Measurements from ENCODE around the gene PKP1. TPM values are rescaled to one million over a fixed set of nuclear protein-coding genes. Genes with fewer than 3 reads are reported as not detected.

Gene PKP1
- total RNA-seq, 1 donor from 2014 or later: 2.2 TPM

DNA sequence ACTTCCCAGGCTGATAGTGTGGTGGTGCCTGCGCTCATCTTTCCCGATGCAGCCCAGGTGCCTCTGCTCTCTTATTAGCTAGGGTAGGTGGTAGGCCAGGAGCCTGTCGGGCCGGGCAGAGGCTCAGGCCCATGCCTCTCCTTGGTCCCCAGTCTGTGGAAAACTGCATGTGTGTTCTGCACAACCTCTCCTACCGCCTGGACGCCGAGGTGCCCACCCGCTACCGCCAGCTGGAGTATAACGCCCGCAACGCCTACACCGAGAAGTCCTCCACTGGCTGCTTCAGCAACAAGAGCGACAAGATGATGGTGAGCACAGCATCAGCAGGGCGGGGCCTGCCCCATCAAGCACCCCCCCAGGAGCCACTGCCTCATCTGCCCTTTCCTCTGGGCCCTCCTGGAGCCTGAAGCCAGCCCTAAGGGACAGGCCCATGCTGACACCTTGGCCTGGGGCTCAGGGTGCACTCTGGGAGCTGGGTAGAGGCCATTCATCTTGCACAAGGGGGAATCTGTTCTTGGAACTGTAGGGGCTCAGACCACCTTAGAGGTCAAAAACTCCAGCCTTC, 38.6 kb downstream of the PKP1 start:
- no peaks in the 10 kb centered on the region for H3K36me3 ChIP-seq
- TF ChIP-seq, protein P1, sequence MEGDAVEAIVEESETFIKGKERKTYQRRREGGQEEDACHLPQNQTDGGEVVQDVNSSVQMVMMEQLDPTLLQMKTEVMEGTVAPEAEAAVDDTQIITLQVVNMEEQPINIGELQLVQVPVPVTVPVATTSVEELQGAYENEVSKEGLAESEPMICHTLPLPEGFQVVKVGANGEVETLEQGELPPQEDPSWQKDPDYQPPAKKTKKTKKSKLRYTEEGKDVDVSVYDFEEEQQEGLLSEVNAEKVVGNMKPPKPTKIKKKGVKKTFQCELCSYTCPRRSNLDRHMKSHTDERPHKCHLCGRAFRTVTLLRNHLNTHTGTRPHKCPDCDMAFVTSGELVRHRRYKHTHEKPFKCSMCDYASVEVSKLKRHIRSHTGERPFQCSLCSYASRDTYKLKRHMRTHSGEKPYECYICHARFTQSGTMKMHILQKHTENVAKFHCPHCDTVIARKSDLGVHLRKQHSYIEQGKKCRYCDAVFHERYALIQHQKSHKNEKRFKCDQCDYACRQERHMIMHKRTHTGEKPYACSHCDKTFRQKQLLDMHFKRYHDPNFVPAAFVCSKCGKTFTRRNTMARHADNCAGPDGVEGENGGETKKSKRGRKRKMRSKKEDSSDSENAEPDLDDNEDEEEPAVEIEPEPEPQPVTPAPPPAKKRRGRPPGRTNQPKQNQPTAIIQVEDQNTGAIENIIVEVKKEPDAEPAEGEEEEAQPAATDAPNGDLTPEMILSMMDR (IDR thresholded peaks at IDR 0.05): no peak
- ATAC-seq (no peak), DNase-seq (peak; percentile 37)
- H3K4me3 ChIP-seq: no peak overlapping the region
- no peaks in the 10 kb centered on the region for H3K4me1 ChIP-seq
- no peaks in the 10 kb centered on the region for H3K9me3 ChIP-seq
- intact Hi-C loops (cut with DNase I): no loop called here
- H3K27ac ChIP-seq: no peak overlapping the region
- H3K27me3 ChIP-seq (ENCODE audit: low read depth): no peaks in the 10 kb centered on the region

DNA sequence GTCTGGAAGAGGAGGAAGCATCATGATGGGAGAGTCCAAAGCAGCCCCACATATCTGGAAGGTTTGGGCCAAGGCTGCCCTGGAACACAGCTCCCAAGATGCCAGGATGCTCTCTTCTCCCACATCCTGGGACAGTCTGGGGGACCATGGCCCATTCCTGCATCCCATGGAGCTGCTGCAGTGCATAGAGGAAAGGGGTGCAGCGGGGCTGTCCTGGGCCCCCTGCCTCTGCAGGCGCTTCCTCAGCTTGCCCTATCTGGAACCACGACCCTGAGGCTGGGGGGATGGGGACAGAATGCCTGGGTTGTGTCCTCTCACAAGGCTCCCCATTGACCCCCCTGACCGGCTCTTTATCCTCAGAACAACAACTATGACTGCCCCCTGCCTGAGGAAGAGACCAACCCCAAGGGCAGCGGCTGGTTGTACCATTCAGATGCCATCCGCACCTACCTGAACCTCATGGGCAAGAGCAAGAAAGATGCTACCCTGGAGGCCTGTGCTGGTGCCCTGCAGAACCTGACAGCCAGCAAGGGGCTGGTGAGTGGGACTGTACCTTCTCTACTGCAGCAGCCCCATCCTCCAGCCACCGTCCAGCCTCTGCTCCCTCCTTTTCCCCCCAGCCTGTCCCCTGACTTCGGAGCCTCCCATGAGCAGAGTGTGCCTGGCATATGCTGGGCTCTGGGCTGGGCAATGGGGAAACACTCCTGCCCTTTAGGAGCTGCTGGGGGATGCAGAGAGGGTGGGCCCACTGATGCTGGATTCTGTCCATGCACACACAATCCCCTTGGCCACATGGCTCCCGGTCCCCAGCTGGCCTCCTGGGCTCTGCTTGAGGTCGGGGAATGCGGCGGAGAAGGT, 39.6 kb downstream of the PKP1 start:
- Histone ChIP-seq H3K4me3 (no peak overlapping the region), H3K4me1 (no peaks in the 10 kb centered on the region), H3K36me3 (no peaks in the 10 kb centered on the region), H3K27me3 (ENCODE audit: low read depth) (no peaks in the 10 kb centered on the region), H3K27ac (no peak overlapping the region), H3K9me3 (no peaks in the 10 kb centered on the region)
- ATAC-seq: no peak
- DNase-seq: peak; percentile 28
- intact Hi-C loops (cut with DNase I): no loop called here
- TF ChIP-seq, protein P1 (IDR thresholded peaks at IDR 0.05): no peak

DNA sequence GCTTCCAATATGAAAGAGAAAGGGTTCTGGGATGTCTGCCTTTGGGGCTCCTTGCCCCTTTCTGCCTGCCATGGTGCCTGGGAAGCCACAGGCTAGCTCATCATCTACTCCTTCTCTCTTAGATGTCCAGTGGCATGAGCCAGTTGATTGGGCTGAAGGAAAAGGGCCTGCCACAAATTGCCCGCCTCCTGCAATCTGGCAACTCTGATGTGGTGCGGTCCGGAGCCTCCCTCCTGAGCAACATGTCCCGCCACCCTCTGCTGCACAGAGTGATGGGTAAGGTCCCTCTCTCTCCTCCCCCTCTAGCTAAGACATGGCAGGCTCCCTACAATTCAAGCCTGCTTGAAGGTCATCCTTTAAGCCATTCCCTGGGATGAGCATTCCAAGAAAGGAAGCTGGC, 41.0 kb downstream of the PKP1 start:
- ATAC-seq (no peak), DNase-seq (peak; percentile 14)
- TF ChIP-seq, protein P1 (IDR thresholded peaks at IDR 0.05): no peak
- Histone ChIP-seq H3K4me1 (peaks cover 1% of the 10 kb centered on the region), H3K27me3 (ENCODE audit: low read depth) (no peaks in the 10 kb centered on the region), H3K27ac (no peak overlapping the region), H3K9me3 (no peaks in the 10 kb centered on the region), H3K36me3 (no peaks in the 10 kb centered on the region), H3K4me3 (no peak overlapping the region)
- intact Hi-C loops (cut with DNase I): no loop called here

DNA sequence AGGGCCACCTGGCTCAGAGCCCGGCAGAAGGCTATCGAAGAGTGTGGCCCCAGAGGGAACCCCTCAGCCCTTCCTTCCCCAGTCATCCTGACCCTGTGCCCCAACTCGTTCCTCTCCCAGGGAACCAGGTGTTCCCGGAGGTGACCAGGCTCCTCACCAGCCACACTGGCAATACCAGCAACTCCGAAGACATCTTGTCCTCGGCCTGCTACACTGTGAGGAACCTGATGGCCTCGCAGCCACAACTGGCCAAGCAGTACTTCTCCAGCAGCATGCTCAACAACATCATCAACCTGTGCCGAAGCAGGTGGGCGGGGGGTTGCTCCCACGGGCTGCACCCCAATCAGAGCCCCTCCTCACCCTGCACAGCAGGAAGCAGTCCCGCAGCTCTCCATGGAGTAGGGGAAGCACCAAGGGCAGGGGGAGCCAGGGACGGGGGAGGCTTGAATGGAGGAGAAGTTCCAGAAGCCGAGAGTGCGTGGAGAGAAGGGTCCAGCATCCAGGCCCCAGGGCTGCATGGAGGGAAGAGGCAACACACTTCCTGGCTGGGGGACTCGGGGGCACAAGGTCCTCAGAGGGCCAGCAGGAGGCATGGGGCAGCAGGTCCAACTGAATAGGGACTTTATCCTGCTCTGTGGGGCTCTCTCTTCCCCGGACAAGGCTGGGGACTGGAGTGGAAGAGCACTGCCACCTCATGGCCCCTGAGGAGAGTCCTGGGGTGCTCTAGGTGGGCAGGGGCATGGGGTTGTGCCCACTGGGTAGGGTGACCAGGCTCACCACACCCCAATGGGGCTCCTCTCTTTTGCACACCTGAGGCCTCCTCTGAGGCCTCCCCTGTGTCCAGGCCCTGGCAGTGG, 41.7 kb downstream of the PKP1 start:
- intact Hi-C loops (cut with DNase I): no loop called here
- Histone ChIP-seq H3K27me3 (ENCODE audit: low read depth) (no peaks in the 10 kb centered on the region), H3K27ac (no peak overlapping the region), H3K36me3 (no peaks in the 10 kb centered on the region), H3K4me1 (peaks cover 8% of the 10 kb centered on the region), H3K4me3 (no peak overlapping the region), H3K9me3 (no peaks in the 10 kb centered on the region)
- TF ChIP-seq, protein P1 (IDR thresholded peaks at IDR 0.05): no peak
- DNase-seq (peak; percentile 22), ATAC-seq (no peak)

DNA sequence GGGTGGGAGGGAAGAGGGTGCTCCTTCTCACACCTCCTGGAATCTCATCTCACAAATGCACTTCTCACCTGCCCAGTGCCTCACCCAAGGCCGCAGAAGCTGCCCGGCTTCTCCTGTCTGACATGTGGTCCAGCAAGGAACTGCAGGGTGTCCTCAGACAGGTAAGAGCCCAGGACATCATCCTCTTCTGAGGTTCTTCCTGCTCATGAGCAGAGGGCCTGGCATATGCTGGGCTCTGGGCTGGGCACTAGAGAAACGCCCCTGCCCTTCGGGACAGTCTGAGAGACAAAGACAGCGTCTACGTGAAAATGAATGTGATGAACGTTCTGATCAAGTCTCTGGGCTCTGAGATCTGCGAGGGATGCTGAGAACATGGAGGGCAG, 42.4 kb downstream of the PKP1 start:
- H3K4me3 ChIP-seq: no peak overlapping the region
- H3K4me1 ChIP-seq: peaks cover 14% of the 10 kb centered on the region
- intact Hi-C loops (cut with DNase I): no loop called here
- peak; percentile 24 for DNase-seq
- no peak overlapping the region for H3K27ac ChIP-seq
- ATAC-seq: no peak
- H3K9me3 ChIP-seq: no peaks in the 10 kb centered on the region
- H3K27me3 ChIP-seq (ENCODE audit: low read depth): no peaks in the 10 kb centered on the region
- H3K36me3 ChIP-seq: no peaks in the 10 kb centered on the region
- TF ChIP-seq, protein P1 (IDR thresholded peaks at IDR 0.05): no peak

All from lower lobe of right lung (tissue), 2 donors.